GM12801 (cell line): ENCODE results near the gene EEF1E1.

Experiments
- CTCF ChIP-seq: IDR thresholded peaks from one replicate; pipeline ENCODE4 v1.5.1; 2011; ENCODE audit warnings: control low read depth; ENCODE audit not compliant: insufficient read length; ENCODE audit errors: extremely low read depth

Gene EEF1E1

GRCh38 chr6:8079126-8079525, 23.2 kb downstream of the EEF1E1 start:
- TF ChIP-seq CTCF, result no peak

- no peak for TF ChIP-seq CTCF
These were observed 24.4 kb downstream of the EEF1E1 start for GRCh38 chr6:8077991-8078390.

GRCh38 chr6:8075704-8076103, 26.6 kb downstream of the EEF1E1 start:
- TF ChIP-seq CTCF, result no peak

GRCh38 chr6:8075185-8075584, 27.2 kb downstream of the EEF1E1 start:
- no peak for TF ChIP-seq CTCF

- TF ChIP-seq CTCF, result no peak
These were observed 28.1 kb downstream of the EEF1E1 start for GRCh38 chr6:8074213-8074612.

- TF ChIP-seq CTCF, result no peak
These were observed 28.6 kb downstream of the EEF1E1 start for GRCh38 chr6:8073758-8074157.

GRCh38 chr6:8070718-8071117, 31.6 kb downstream of the EEF1E1 start:
- TF ChIP-seq CTCF, result no peak
